Endodermal cell (in vitro differentiated cells): ENCODE data around the gene SATB1. TPM values are rescaled to one million over a fixed set of nuclear protein-coding genes. Genes with fewer than 3 reads are reported as not detected.

ENCODE experiments used
- DNase-seq: peaks from one replicate; pipeline ENCODE4 v3.0.0-alpha.2; 2017
- H3K27ac ChIP-seq: 2 replicates; pipeline ENCODE4 v1.5.1; 2013; ENCODE audit warnings: mild to moderate bottlenecking, low read depth, low read length, moderate library complexity
- H3K27me3 ChIP-seq: 2 replicates; pipeline ENCODE4 v1.6.1; 2013; ENCODE audit warnings: mild to moderate bottlenecking, low read length, moderate library complexity; ENCODE audit not compliant: insufficient read depth, control insufficient read depth, poor library complexity, severe bottlenecking
- H3K36me3 ChIP-seq: 2 replicates; pipeline ENCODE4 v1.7.0; 2013; ENCODE audit warnings: mild to moderate bottlenecking, low read length, moderate library complexity; ENCODE audit not compliant: control insufficient read depth, insufficient read depth
- H3K4me1 ChIP-seq: one replicate; pipeline ENCODE4 v1.7.0; 2013; ENCODE audit warnings: low read length; ENCODE audit not compliant: control insufficient read depth, insufficient read depth
- H3K4me3 ChIP-seq: 2 replicates; pipeline ENCODE4 v1.5.1; 2013; ENCODE audit warnings: mild to moderate bottlenecking, low read length, moderate library complexity
- H3K9ac ChIP-seq: 2 replicates; pipeline ENCODE4 v1.6.1; 2013; ENCODE audit warnings: mild to moderate bottlenecking, low read length, moderate library complexity; ENCODE audit not compliant: poor library complexity, severe bottlenecking; ENCODE audit errors: extremely low read depth
- H3K9me3 ChIP-seq: 2 replicates; pipeline ENCODE4 v1.6.1; 2013; ENCODE audit warnings: mild to moderate bottlenecking, low read length, moderate library complexity; ENCODE audit not compliant: control insufficient read depth
- H3K27ac Mint-ChIP-seq: 2 replicates; pipeline ENCODE4 v1.8.0; 2020; ENCODE audit warnings: mixed read lengths
- H3K27me3 Mint-ChIP-seq: 2 replicates; pipeline ENCODE4 v1.8.0; 2021; ENCODE audit warnings: mild to moderate bottlenecking, mixed read lengths; ENCODE audit not compliant: insufficient read depth
- H3K36me3 Mint-ChIP-seq: 2 replicates; pipeline ENCODE4 v1.8.0; 2020; ENCODE audit warnings: low read depth, mixed read lengths
- H3K4me1 Mint-ChIP-seq: 2 replicates; pipeline ENCODE4 v1.8.0; 2020; ENCODE audit warnings: mixed read lengths
- H3K4me3 Mint-ChIP-seq: 2 replicates; pipeline ENCODE4 v1.8.0; 2020; ENCODE audit warnings: mild to moderate bottlenecking, moderate library complexity, mixed read lengths
- H3K9me3 Mint-ChIP-seq: 2 replicates; pipeline ENCODE4 v1.8.0; 2020; ENCODE audit warnings: mild to moderate bottlenecking, mixed read lengths
- WGBS, 2 experiments: methylation state at CpG; one replicate each; pipeline versions ENCODE4 v1.1.5 to v1.1.7; 2013; ENCODE audit warnings: missing lambda C conversion rate in 2 of 2, mixed read lengths in 1 of 2; ENCODE audit not compliant: insufficient coverage in 1 of 2, insufficient read length in 1 of 2; 5-methylcytosine and 5-hydroxymethylcytosine counted together
- total RNA-seq, 2 donors: library from RNA; stranded (reverse); fragmentation: NEBNext Ultra II Directional in 1 of 2; extraction: Animal tissue kit (Norgen Biotek cat#: 25700) in 1 of 2; gene quantifications; 2 replicates in 1 of 2; 3 replicates in 1 of 2; pipeline ENCODE4 v1.2.1, GENCODE V29; 2021
- TF ChIP-seq, protein P1 (sequence below): fragments of 200-600 bp; sonication (generic); conservative IDR thresholded peaks from 2 replicates; pipeline ENCODE4 v1.5.0; 2021; ENCODE audit warnings: antibody characterized with exemption, mild to moderate bottlenecking

The SATB1 gene
- total RNA-seq, 2 donors from 2014 or later = 31.5 to 38.6 TPM

DNA sequence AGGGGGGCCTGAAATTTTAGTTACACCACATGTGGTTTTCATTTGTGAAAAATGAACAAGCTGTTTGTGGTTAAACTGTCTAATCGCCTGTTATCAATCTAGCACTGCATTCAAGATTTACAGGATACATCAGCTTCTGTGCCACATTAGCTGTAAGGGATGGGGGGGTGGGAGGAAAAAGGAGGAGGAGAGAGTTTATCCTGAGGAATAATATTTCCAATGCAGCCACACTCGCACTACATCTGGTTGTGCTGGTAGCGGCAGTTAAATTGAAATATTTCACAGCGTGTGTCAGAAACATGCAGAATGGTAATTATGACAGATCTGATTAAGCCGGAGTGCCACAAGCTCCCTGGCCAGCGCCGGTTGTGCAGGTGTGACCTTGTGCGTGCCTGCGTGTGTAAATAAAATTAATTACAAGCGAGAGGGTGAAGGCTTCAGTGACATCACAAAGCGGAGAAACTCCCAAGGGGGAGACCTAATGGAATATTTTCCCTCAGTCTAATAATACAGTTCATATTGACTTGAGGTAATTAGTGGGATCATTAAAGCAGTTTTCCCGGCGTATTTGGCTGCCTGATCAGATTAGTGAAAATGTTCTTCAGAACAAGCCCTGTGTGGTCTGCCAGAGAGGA, 55.5 kb downstream of the SATB1 start:
- Histone ChIP-seq H3K4me1 (peaks cover 3% of the 10 kb centered on the region), H3K9me3 (no peaks in the 10 kb centered on the region), H3K27ac (no peak overlapping the region), H3K36me3 (peaks cover 18% of the 10 kb centered on the region), H3K9ac (no peak overlapping the region), H3K27me3 (no peaks in the 10 kb centered on the region), H3K4me3 (no peak overlapping the region)
- H3K4me1 Mint-ChIP-seq = peaks cover 9% of the 10 kb centered on the region
- no peaks in the 10 kb centered on the region for H3K9me3 Mint-ChIP-seq
- H3K27ac Mint-ChIP-seq = no peak overlapping the region
- no peaks in the 10 kb centered on the region for H3K36me3 Mint-ChIP-seq
- TF ChIP-seq, protein P1, sequence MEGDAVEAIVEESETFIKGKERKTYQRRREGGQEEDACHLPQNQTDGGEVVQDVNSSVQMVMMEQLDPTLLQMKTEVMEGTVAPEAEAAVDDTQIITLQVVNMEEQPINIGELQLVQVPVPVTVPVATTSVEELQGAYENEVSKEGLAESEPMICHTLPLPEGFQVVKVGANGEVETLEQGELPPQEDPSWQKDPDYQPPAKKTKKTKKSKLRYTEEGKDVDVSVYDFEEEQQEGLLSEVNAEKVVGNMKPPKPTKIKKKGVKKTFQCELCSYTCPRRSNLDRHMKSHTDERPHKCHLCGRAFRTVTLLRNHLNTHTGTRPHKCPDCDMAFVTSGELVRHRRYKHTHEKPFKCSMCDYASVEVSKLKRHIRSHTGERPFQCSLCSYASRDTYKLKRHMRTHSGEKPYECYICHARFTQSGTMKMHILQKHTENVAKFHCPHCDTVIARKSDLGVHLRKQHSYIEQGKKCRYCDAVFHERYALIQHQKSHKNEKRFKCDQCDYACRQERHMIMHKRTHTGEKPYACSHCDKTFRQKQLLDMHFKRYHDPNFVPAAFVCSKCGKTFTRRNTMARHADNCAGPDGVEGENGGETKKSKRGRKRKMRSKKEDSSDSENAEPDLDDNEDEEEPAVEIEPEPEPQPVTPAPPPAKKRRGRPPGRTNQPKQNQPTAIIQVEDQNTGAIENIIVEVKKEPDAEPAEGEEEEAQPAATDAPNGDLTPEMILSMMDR = no peak
- DNase-seq = no peak
- 94 to 95% methylated on average over 10 to 13 of the region's 13 CpGs for WGBS, 2 experiments
- H3K4me3 Mint-ChIP-seq = no peak overlapping the region
- H3K27me3 Mint-ChIP-seq = no peaks in the 10 kb centered on the region

DNA sequence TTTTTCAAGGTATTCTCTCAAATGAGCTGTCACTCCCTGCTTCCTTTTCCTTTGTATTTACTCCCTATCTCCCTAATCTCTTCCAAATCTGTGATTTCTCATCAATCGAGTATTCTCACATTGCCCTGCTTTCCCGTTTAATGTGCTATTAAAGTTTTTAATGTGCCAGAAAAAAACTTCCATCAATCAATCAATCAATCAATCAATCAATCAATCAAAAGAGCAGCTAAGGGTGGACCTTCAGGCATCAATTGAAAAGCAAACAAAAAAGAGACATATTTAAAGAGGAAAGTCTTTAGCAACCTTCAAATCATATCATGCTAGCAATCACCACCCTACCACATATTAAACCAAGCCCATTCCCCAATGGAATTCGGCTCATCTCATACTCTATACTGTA, 58.9 kb downstream of the SATB1 start:
- no peak for DNase-seq
- no peak overlapping the region for H3K4me3 ChIP-seq
- peaks cover 18% of the 10 kb centered on the region for H3K4me1 Mint-ChIP-seq
- H3K4me1 ChIP-seq = peaks cover 3% of the 10 kb centered on the region
- H3K9me3 Mint-ChIP-seq = no peaks in the 10 kb centered on the region
- H3K27ac Mint-ChIP-seq = no peak overlapping the region
- no peaks in the 10 kb centered on the region for H3K36me3 Mint-ChIP-seq
- TF ChIP-seq, protein P1 = no peak
- H3K27me3 Mint-ChIP-seq = no peaks in the 10 kb centered on the region
- WGBS, 2 experiments = 76 to 83% methylated on average over 1 to 3 of the region's 3 CpGs
- no peak overlapping the region for H3K9ac ChIP-seq
- H3K9me3 ChIP-seq = no peaks in the 10 kb centered on the region
- no peak overlapping the region for H3K4me3 Mint-ChIP-seq
- H3K27me3 ChIP-seq = no peaks in the 10 kb centered on the region
- H3K27ac ChIP-seq = no peak overlapping the region
- no peaks in the 10 kb centered on the region for H3K36me3 ChIP-seq

DNA sequence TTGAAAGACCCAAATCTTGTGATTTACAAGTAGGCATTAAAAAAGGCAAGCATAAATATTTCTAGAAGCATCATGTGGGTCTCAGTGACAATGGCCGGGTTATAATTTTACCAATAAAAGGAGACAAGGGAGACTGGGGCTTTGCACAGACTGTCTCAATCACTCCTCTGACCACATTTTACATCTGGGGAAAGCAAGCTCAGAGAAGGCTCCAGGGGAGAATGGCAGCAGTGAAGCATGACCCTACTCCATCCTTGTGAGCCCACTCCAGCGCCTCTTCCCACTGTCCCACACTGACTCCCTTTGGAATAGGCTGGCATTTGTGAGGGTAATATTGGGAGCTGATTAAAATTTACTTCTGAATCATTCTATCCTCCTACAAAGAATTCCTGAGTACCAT, 61.8 kb downstream of the SATB1 start:
- TF ChIP-seq, protein P1 = no peak
- Histone ChIP-seq H3K9me3 (no peaks in the 10 kb centered on the region), H3K9ac (no peak overlapping the region), H3K4me3 (no peak overlapping the region), H3K4me1 (peaks cover 3% of the 10 kb centered on the region), H3K27me3 (no peaks in the 10 kb centered on the region), H3K36me3 (no peaks in the 10 kb centered on the region), H3K27ac (no peak overlapping the region)
- no peak for DNase-seq
- WGBS, 2 experiments = 94 to 100% methylated on average over 1 of the region's 2 CpGs
- Mint-ChIP-seq H3K27me3 (no peaks in the 10 kb centered on the region), H3K9me3 (no peaks in the 10 kb centered on the region), H3K27ac (no peak overlapping the region), H3K4me1 (peaks cover 13% of the 10 kb centered on the region), H3K36me3 (no peaks in the 10 kb centered on the region), H3K4me3 (no peak overlapping the region)
